Small intestine (tissue), 7 donors: ENCODE results near the gene CCNE1. TPM values are rescaled to one million over a fixed set of nuclear protein-coding genes. Genes with fewer than 3 reads are reported as not detected.

Source experiments
- DNase-seq, 2 donors: peaks; one replicate each; pipeline versions ENCODE4 v3.0.0 to v3.0.0-alpha.2; 2013
- FAIRE-seq: peaks from 2 replicates; lab custom pipeline; 2012; peaks lifted over from hg19 to GRCh38; lab: Jason Lieb, UNC
- H3K27ac ChIP-seq, 3 donors: one replicate each; pipeline ENCODE4 v1.5.1; 2013; ENCODE audit warnings: low read length in 2 of 3, mild to moderate bottlenecking in 2 of 3, control low read depth in 1 of 3, inconsistent platforms in 1 of 3, low read depth in 1 of 3, moderate library complexity in 1 of 3
- H3K27me3 ChIP-seq, 3 donors: one replicate each; pipeline ENCODE4 v1.6.1; 2013; ENCODE audit warnings: low read length in 3 of 3, inconsistent platforms in 1 of 3; ENCODE audit not compliant: control insufficient read depth in 3 of 3, insufficient read depth in 3 of 3
- H3K36me3 ChIP-seq, 3 donors: one replicate each; pipeline ENCODE4 v1.6.1; 2013; ENCODE audit warnings: low read length in 3 of 3, inconsistent platforms in 1 of 3, low read depth in 1 of 3, mild to moderate bottlenecking in 1 of 3, moderate library complexity in 1 of 3; ENCODE audit not compliant: control insufficient read depth in 3 of 3, insufficient read depth in 2 of 3
- H3K4me1 ChIP-seq, 3 donors: one replicate each; pipeline ENCODE4 v1.6.1; 2013; ENCODE audit warnings: low read length in 2 of 3, inconsistent platforms in 1 of 3, low read depth in 1 of 3, mild to moderate bottlenecking in 1 of 3, moderate library complexity in 1 of 3; ENCODE audit not compliant: control insufficient read depth in 3 of 3, insufficient read depth in 2 of 3
- H3K4me3 ChIP-seq, 3 donors: one replicate each; pipeline ENCODE4 v1.5.1; 2013; ENCODE audit warnings: low read length in 3 of 3, control low read depth in 1 of 3, inconsistent platforms in 1 of 3, low read depth in 1 of 3, mild to moderate bottlenecking in 1 of 3, moderate library complexity in 1 of 3
- H3K9me3 ChIP-seq, 2 donors: one replicate each; pipeline ENCODE4 v1.6.1; 2013; ENCODE audit warnings: low read depth in 1 of 2, low read length in 1 of 2; ENCODE audit not compliant: control insufficient read depth in 2 of 2, insufficient read depth in 1 of 2
- WGBS, 3 donors: extraction: QIAGEN DNeasy Blood & Tissue Kit; methylation state at CpG; one replicate each; pipeline ENCODE4 v1.1.7; 2013; 5-methylcytosine and 5-hydroxymethylcytosine counted together
- polyA plus RNA-seq, 4 donors: library from polyadenylated mRNA; stranded (reverse) in 3 of 4; unstranded in 1 of 4; fragments of 200-250 nt in 3 of 4; fragments of 120-200 nt in 1 of 4; gene quantifications; one replicate each; pipeline versions ENCODE4 v1.2.1 to v1.2.3, GENCODE V29; 2013
- donor health status: healthy with polysubstance abuse.
- donor health status: control.
- donor health status: control.
- donor health status: Bipolar disorder and iron deficiency.
- donor health status: healthy.

Gene CCNE1
- polyA plus RNA-seq, 4 donors, result 2.5 to 5.9 (median 4.6) TPM

DNA sequence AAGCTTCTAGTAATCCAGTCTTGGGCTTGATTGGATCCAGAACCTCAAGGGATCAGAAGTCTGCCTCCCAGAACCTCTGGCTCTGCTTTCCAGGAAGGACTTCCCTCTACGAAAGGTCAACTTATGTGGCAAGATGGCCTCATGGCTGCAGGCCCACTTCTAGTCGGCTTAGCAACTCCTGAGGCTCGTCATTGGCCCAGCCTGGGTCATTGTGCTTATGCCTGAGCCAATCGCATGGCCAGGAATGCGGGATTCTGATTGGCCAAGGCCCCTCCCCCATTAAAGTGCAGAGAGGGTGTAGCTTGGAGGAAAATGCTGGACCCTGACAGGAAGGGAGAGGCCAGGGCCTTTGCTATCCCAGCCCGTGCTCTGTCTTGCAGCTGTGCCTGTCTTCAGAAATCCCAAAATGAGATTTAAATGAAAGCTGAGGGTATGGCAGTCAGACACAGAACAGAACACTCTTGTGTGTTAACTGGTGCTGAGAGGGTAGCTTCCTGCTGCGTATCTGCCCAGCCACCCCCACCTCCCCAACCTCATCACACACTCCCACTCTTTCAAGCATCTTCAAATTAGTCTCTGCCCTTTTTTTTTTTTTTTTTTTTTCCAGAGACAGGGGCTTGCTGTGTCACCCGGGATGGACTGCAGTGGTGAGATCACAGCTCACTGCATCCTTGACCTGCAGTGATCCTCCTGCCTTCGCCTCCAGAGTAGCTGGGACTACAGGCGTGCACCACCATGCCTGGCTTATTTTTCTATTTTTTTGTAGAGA, 5.5 kb upstream of the CCNE1 start:
- Histone ChIP-seq H3K9me3 (peaks cover 0 to 4% of the 10 kb centered on the region in 2 donors), H3K4me3 (no peak overlapping the region), H3K27me3 (no peaks in the 10 kb centered on the region), H3K36me3 (no peaks in the 10 kb centered on the region), H3K27ac (no peak overlapping the region), H3K4me1 (peaks cover 0 to 5% (median 2%) of the 10 kb centered on the region in 3 donors)
- WGBS, 3 donors, result 74 to 92% (median 86%) methylated on average over 10 of the region's 10 CpGs
- FAIRE-seq, result no peak
- DNase-seq, result no peak

DNA sequence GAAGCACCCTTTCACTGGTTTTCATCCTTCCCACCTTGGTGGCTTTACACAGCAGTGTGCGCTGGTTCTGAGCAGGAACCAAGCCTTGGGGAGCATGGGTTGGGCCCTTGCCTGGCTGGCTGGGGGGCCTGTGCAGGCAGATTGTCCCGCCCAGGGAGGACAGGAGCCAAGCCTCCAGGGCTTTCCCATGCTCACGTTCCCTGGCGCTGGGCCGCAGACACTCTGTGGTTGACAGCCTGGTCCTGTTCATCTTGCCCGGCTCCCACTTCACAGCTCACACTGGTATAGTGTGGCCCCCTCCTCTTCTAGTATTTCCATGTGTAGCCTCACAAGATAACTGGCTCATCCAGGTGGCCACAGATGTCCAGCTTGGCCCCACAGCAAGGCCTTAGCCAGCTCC, 4.6 kb upstream of the CCNE1 start:
- WGBS, 3 donors, result 87 to 90% (median 90%) methylated on average over 6 of the region's 6 CpGs
- DNase-seq, result no peak
- H3K4me1 ChIP-seq, result peaks cover 0 to 5% (median 2%) of the 10 kb centered on the region in 3 donors
- no peak overlapping the region for H3K4me3 ChIP-seq
- H3K27me3 ChIP-seq, result no peaks in the 10 kb centered on the region
- no peak overlapping the region for H3K27ac ChIP-seq
- no peak for FAIRE-seq
- no peaks in the 10 kb centered on the region for H3K36me3 ChIP-seq
- peaks cover 0 to 4% of the 10 kb centered on the region in 2 donors for H3K9me3 ChIP-seq

DNA sequence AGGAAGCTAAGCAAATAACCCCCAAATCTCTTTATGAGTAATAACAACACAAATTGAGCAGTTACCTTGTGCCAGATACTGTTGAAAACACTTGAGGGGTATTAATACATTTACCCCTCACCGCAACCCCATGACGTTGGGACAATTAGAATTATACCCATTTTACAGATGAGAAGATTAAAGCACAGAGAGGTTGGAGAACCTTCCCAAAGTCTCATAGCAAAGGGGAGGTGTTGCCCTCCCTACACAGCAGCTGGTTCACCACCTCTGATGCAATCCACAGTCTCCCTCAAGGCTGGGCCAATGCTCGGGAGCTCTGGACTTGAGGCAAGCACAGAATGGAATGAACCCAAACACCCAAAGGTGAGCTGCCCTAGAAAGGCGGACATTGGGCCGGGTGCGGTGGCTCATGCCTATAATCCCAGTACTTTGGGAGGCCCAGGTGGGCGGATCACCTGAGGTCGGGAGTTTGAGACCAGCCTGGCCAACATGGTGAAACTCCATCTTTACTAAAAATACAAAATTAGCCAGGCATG, 3.9 kb upstream of the CCNE1 start:
- Histone ChIP-seq H3K27me3 (no peaks in the 10 kb centered on the region), H3K4me1 (peaks cover 0 to 5% (median 2%) of the 10 kb centered on the region in 3 donors), H3K36me3 (no peaks in the 10 kb centered on the region), H3K4me3 (no peak overlapping the region), H3K27ac (no peak overlapping the region), H3K9me3 (peaks cover 0 to 4% of the 10 kb centered on the region in 2 donors)
- no peak for FAIRE-seq
- WGBS, 3 donors, result 95 to 99% (median 96%) methylated on average over 8 of the region's 8 CpGs
- no peak for DNase-seq

- no peak overlapping the region for H3K27ac ChIP-seq
- WGBS, 3 donors, result 79 to 90% (median 83%) methylated on average over 3 of the region's 3 CpGs
- no peak for FAIRE-seq
Observed at GRCh38 chr19:29809795-29810503, 1.8 kb upstream of the CCNE1 start.

DNA sequence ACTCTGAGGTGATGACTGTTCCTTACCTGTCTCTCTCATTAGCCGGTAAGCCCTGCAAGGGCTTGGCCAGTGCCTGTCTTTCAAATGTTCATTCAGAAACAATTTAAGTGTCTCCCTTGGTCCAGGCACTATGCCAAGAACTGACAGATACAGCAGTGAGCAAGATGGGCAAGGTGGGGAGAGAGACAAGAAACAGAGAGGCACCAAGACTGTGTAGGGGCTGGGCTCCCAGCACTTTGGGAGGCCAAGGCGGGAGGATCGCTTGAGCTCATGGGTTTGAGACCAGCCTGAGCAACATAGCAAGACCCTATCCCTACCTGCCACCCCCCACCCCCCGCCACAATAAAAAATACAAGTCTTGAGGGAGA, 1.3 kb upstream of the CCNE1 start:
- Histone ChIP-seq H3K36me3 (no peaks in the 10 kb centered on the region), H3K4me1 (peaks cover 0 to 5% (median 2%) of the 10 kb centered on the region in 3 donors), H3K4me3 (no peak overlapping the region), H3K9me3 (peaks cover 0 to 4% of the 10 kb centered on the region in 2 donors), H3K27ac (peak overlapping the region in 1 of 3 donors; percentile 11), H3K27me3 (no peaks in the 10 kb centered on the region)
- WGBS, 3 donors, result 80 to 86% (median 84%) methylated on average over 4 of the region's 4 CpGs
- DNase-seq (peak in 1 of 2 donors; percentile 20), FAIRE-seq (no peak)

More at GRCh38 chr19:29809795-29810503, 1.8 kb upstream of the CCNE1 start:
- H3K4me1 ChIP-seq, result peaks cover 0 to 5% (median 2%) of the 10 kb centered on the region in 3 donors
- DNase-seq, result no peak
- H3K36me3 ChIP-seq, result no peaks in the 10 kb centered on the region
- no peaks in the 10 kb centered on the region for H3K27me3 ChIP-seq
- H3K4me3 ChIP-seq, result no peak overlapping the region
- peaks cover 0 to 4% of the 10 kb centered on the region in 2 donors for H3K9me3 ChIP-seq

- no peaks in the 10 kb centered on the region for H3K9me3 ChIP-seq
- peak overlapping the region; percentile 15 to 89 (median 86) for H3K4me3 ChIP-seq
- peak in 1 of 2 donors; percentile 31 for DNase-seq
- peaks cover 0 to 5% (median 2%) of the 10 kb centered on the region in 3 donors for H3K4me1 ChIP-seq
- no peak overlapping the region for H3K27ac ChIP-seq
- no peaks in the 10 kb centered on the region for H3K27me3 ChIP-seq
- no peak for FAIRE-seq
- H3K36me3 ChIP-seq, result no peaks in the 10 kb centered on the region
- WGBS, 3 donors, result 1 to 3% (median 2%) methylated on average over 24 to 104 of the region's 104 CpGs
Observed at GRCh38 chr19:29812080-29812880, 489 bp downstream of the CCNE1 start.

DNA sequence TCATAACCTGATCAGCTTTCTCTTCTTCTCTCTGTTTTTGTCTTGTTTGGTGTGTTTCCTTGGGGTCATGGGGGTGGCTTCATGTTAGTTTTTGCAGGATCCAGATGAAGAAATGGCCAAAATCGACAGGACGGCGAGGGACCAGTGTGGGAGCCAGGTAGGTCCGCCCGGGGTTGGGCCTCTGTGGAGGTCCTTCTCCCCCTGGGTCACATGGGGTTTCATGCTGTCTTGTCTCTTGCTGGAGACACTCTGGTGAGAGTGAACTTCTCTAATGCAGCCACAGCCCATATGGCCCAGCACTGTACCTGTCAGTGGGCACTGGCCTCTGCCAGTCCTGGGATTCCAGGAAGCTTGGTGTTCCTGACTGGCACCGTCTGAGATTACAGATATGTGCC, 1.1 kb downstream of the CCNE1 start:
- H3K36me3 ChIP-seq, result no peaks in the 10 kb centered on the region
- H3K27ac ChIP-seq, result no peak overlapping the region
- H3K4me1 ChIP-seq, result peaks cover 0 to 5% (median 2%) of the 10 kb centered on the region in 3 donors
- no peak for FAIRE-seq
- 75 to 81% (median 81%) methylated on average over 6 of the region's 6 CpGs for WGBS, 3 donors
- peak overlapping the region in 2 of 3 donors; percentile 15 to 86 for H3K4me3 ChIP-seq
- H3K27me3 ChIP-seq, result no peaks in the 10 kb centered on the region
- DNase-seq, result no peak
- H3K9me3 ChIP-seq, result no peaks in the 10 kb centered on the region

DNA sequence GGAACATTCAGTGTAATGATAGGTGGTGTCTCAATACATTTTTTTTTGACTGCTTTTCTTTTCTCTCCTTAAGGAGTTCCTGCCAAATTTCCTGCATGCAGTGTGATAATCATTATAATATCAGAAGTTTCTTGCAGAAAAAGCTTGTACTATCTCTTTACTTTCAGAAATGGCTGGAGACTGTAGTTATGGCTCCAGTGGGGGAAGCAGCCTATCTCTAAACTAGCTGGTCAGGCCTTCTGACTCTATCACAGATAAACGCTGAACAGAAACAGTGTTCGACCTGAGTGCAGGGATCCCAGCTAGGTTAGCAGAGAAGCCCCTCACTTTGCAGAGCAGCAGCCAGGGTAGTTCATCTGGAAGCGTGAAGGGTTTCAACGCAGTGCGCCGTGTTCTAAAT, 1.9 kb downstream of the CCNE1 start:
- H3K4me3 ChIP-seq, result no peak overlapping the region
- H3K36me3 ChIP-seq, result no peaks in the 10 kb centered on the region
- peaks cover 0 to 5% (median 2%) of the 10 kb centered on the region in 3 donors for H3K4me1 ChIP-seq
- 95 to 98% (median 95%) methylated on average over 6 of the region's 6 CpGs for WGBS, 3 donors
- FAIRE-seq, result no peak
- DNase-seq, result no peak
- H3K27ac ChIP-seq, result no peak overlapping the region
- H3K9me3 ChIP-seq, result no peaks in the 10 kb centered on the region
- no peaks in the 10 kb centered on the region for H3K27me3 ChIP-seq
